Suppressor macrophage treated with lipopolysaccharide for 4 hours (primary cell): Measurements from ENCODE around the gene SLC6A3.
"Not testable (repeated sequence)": the region's sequence is repeated elsewhere in the genome, so short reads cannot be mapped to it uniquely, and the experiment has no call there.

Experiments used
- DNase-seq: peaks from one replicate; pipeline ENCODE4 v3.0.0-alpha.2; 2020

The SLC6A3 gene

DNA sequence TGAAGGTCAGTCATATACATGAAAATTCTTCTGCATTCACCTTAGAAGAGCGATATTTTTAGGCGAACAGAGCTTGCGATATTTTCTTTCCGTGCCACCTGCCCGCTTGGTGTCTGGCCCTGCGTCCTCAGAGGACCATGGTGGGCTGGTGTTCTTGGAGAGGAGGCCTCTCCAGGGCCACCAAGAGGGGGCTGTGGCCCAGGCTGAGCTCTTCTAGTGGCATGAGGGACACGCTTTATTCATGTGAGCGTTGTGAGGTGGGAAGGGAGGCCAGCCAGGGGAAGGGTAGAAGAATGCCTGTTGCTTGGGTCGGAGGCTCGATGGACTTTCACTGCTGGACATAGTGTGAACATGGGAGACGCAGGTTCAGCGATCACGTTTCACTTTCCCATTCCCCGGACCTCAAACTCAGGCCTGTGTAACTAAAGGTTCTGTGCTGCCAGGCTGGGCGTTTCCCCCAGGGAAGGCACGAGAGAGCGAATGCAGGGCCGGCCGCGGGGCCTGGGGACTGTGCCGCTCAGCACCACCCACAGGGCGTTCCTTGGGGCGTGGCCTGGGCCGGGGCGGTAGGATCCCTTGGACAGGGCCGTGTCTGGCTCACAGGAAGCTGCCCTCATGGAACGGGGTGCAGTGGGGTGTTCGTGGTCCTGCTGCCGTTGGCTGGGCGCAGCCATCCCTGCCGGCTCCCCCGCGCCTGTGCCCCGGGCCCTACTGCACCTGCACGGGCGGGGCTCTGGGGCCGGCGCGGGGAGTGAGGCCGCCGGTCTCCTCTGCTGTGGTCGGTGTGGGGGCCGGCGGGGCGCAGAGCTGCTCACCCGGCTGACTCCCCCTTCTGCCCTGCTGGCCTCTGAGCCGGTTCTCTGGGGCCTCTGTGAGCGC, 59.6 kb downstream of the SLC6A3 start:
- DNase-seq: peak; percentile 89

GRCh38 chr5:1384521-1384920, 60.7 kb downstream of the SLC6A3 start:
- no peak for DNase-seq

- DNase-seq: no peak
These were observed 61.3 kb downstream of the SLC6A3 start for GRCh38 chr5:1383886-1384401.

GRCh38 chr5:1383344-1383743, 61.9 kb downstream of the SLC6A3 start:
- no peak for DNase-seq

DNA sequence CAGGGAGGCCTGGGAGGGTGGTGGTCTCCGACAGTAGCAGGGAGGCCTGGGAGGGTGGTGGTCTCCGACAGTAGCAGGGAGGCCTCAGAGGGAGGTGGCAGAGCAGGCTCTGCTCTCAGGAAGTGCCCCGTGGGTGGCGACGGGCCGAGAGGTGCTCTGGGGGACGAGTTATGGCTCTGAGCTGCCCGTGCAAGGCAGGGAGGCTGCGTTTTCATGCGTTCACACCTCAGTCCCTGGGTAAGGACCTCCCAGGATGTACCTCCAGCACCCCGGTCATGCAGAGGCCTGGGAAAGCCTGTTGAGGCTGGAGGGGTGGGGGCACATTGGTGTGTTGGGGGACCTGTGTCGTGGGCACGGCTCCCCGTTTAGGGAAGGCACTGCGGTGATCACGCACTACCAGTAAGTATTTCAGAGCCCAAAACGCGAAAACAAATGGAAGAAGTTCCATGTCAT, 63.0 kb downstream of the SLC6A3 start:
- no peak for DNase-seq

GRCh38 chr5:1381370-1382247, 63.6 kb downstream of the SLC6A3 start:
- no peak for DNase-seq

- no peak for DNase-seq
These were observed 64.3 kb downstream of the SLC6A3 start for GRCh38 chr5:1380910-1381309.

GRCh38 chr5:1380011-1380817, 65.0 kb downstream of the SLC6A3 start:
- DNase-seq: peak; percentile 56

DNA sequence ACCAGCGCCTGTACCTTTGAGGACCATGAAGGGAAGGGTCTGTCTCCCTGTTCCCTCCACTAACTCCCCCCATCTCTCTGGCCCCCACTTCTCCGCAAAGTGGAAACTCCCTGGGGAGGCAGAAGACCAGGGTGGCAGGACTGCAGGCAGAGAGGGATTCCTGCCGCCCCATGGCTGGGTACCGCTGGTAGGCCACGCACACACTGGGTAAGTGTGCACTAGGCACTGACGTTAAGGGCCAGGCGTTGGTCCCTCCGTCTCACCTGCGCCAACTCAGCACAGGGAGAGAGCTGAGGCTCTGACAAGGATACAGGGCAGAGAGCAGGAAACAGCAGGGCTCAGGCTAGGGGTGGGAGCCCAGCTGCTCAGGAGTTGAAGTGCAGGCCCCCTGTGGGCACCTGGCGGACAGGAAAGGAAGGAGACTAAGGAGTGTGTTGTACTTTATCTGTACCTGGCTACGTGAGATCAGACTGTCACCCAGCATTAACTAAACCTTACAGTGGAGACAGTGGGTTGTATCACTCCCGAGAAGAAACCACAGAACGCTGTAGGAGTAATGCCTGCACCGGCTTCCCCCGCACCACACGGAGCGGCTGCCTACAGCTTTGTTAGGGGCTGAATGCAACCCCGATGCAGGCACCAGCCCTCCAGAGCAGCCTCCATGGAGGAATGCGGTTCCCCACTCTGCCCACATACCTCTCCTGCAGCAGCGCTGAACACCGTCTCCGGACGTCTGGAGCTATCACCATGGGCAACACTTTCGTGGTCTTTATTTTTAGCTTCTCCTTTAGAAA, 66.2 kb downstream of the SLC6A3 start:
- no peak for DNase-seq

DNA sequence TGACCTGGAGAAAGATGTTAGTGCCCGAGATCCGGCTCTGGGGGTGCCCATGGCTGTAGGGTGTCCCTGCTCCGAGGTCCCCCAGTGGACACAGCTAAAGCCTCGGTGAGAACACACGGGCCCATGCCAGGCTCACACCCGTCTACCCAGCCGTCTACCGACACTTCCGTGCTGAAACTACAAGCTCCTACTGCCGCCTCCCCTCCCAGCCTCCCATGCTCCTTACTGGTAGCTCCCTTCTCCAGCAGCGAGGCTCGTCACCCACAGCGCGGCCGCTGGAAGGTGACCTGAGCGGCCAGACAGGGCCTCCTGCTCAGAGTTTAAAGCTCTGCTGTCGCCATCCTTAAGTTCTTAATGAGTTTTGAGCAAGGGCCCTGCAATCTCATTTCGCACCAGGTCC, 67.1 kb downstream of the SLC6A3 start:
- DNase-seq: no peak

DNA sequence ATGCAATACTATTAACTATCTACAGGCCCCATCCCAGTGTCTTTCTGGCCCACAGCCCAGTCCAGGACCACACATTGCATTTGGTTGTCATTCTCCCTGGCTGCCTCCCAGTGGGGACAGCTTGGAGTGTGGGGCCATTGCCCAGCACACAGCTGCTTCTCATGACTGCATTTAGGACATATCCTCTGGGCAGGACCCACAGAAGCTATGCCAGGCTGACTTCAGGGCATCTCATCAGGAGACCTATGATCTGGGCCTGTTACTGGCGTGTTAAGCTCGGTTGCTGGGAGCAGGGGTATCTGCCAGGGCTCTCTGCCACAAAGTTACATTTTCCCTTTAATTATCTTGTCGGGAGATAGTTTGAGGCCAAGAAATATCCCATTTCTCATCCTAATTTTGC, 68.3 kb downstream of the SLC6A3 start:
- no peak for DNase-seq

GRCh38 chr5:1375871-1376810, 69.1 kb downstream of the SLC6A3 start:
- DNase-seq: no peak

- DNase-seq: no peak
These were observed 70.6 kb downstream of the SLC6A3 start for GRCh38 chr5:1374679-1375055.

- DNase-seq: no peak
These were observed 71.1 kb downstream of the SLC6A3 start for GRCh38 chr5:1374030-1374678.

- DNase-seq: not testable (repeated sequence)
These were observed 73.3 kb downstream of the SLC6A3 start for GRCh38 chr5:1371972-1372342.

DNA sequence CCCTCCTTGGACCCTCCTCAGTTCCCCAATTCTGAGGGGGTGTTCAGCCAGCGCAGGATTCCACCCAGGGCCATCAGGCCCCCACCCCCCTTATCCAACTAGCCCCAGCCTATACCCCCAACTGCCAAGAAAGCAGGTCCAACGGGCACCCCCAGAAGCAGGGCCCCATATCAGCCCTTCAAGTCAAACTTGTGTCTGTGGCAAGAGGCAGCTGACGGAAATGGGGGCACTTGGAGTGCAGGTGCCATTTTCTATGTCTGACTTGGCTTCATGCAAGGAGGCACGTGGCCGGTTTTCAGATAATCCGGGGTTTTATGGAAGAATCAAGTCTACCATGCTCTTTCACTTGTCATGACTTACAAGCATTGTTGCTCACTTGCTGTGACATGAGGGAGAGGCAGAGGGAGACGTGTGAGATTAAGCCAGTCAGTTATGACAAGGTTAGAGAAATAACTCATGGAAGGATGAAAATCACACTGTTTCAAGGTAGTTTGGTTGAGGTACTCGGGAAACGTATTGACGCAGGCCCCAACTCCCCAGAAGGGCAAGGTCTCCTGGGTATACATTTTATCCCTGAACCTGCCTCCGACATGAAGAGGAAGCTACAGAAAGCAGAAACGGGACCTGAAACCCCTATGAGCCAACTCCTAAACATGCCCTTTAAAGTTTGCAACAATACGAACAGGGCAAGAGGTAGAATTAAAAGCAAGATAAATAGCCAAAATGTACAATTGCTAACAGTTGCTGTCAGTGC, 73.8 kb downstream of the SLC6A3 start:
- DNase-seq: no peak

DNA sequence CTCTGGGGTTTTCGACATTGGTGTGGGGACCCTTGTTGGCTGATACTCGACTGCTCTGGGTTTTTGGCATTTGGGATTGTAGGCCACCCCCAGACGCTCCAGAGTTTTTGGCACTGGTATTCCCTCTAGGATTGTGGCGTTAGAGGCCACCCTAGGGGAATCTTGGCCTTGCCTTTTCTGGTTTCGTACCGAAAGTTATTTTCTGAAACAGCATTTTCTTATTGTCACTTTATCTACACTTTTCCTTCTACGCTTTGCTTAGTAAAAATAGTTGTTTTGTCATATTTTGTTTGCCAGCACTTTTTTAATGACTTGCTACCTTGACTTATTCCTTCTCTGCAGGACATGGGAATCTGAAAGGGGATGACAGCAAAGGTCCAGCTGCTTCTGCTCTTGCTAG, 75.2 kb downstream of the SLC6A3 start:
- no peak for DNase-seq

- DNase-seq: no peak
These were observed 76.5 kb downstream of the SLC6A3 start for GRCh38 chr5:1368756-1369155.

GRCh38 chr5:1368236-1368635, 77.0 kb downstream of the SLC6A3 start:
- DNase-seq: no peak
